ENCODE data around the gene SSRP1.

DNA sequence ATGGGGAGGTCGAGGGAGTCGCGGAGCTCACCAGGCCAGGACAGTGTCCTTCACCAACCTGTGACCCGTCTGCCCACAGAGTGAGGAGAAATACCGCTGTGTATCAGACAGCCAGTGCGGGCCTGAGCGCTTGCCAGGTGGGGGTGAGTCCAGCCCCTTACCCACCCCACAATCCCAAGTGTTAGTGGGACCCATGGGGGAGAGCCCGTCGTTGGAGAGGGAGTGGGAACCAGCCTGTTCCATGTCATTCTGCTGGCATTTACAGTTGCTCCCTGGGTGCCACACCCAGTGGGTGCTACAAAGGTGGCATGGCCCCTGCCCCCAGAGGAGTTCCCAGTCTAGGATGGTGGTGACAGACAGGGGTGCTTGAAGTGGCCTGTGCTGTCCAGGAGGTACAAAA is 11.6 kb upstream of the SSRP1 start:
- no peak for TF ChIP-seq RFX5 (IDR thresholded peaks at IDR 0.05)
- TF ChIP-seq, protein P1, sequence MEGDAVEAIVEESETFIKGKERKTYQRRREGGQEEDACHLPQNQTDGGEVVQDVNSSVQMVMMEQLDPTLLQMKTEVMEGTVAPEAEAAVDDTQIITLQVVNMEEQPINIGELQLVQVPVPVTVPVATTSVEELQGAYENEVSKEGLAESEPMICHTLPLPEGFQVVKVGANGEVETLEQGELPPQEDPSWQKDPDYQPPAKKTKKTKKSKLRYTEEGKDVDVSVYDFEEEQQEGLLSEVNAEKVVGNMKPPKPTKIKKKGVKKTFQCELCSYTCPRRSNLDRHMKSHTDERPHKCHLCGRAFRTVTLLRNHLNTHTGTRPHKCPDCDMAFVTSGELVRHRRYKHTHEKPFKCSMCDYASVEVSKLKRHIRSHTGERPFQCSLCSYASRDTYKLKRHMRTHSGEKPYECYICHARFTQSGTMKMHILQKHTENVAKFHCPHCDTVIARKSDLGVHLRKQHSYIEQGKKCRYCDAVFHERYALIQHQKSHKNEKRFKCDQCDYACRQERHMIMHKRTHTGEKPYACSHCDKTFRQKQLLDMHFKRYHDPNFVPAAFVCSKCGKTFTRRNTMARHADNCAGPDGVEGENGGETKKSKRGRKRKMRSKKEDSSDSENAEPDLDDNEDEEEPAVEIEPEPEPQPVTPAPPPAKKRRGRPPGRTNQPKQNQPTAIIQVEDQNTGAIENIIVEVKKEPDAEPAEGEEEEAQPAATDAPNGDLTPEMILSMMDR (IDR thresholded peaks at IDR 0.05): no peak
- no peak for TF ChIP-seq HDAC2 (IDR thresholded peaks at IDR 0.05)
- TF ChIP-seq JUNB (IDR thresholded peaks at IDR 0.05): no peak
- TF ChIP-seq, protein P2, sequence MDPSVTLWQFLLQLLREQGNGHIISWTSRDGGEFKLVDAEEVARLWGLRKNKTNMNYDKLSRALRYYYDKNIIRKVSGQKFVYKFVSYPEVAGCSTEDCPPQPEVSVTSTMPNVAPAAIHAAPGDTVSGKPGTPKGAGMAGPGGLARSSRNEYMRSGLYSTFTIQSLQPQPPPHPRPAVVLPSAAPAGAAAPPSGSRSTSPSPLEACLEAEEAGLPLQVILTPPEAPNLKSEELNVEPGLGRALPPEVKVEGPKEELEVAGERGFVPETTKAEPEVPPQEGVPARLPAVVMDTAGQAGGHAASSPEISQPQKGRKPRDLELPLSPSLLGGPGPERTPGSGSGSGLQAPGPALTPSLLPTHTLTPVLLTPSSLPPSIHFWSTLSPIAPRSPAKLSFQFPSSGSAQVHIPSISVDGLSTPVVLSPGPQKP (IDR thresholded peaks at IDR 0.05; ENCODE audit: low read depth, low read length): no peak
- TF ChIP-seq, protein P3, sequence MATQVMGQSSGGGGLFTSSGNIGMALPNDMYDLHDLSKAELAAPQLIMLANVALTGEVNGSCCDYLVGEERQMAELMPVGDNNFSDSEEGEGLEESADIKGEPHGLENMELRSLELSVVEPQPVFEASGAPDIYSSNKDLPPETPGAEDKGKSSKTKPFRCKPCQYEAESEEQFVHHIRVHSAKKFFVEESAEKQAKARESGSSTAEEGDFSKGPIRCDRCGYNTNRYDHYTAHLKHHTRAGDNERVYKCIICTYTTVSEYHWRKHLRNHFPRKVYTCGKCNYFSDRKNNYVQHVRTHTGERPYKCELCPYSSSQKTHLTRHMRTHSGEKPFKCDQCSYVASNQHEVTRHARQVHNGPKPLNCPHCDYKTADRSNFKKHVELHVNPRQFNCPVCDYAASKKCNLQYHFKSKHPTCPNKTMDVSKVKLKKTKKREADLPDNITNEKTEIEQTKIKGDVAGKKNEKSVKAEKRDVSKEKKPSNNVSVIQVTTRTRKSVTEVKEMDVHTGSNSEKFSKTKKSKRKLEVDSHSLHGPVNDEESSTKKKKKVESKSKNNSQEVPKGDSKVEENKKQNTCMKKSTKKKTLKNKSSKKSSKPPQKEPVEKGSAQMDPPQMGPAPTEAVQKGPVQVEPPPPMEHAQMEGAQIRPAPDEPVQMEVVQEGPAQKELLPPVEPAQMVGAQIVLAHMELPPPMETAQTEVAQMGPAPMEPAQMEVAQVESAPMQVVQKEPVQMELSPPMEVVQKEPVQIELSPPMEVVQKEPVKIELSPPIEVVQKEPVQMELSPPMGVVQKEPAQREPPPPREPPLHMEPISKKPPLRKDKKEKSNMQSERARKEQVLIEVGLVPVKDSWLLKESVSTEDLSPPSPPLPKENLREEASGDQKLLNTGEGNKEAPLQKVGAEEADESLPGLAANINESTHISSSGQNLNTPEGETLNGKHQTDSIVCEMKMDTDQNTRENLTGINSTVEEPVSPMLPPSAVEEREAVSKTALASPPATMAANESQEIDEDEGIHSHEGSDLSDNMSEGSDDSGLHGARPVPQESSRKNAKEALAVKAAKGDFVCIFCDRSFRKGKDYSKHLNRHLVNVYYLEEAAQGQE (IDR thresholded peaks at IDR 0.05): no peak
- no peak for TF ChIP-seq EP300 (IDR thresholded peaks at IDR 0.05)
- TF ChIP-seq HOXA7 (CRISPR knock-in tag; IDR thresholded peaks at IDR 0.05): no peak
- TF ChIP-seq, protein P4, sequence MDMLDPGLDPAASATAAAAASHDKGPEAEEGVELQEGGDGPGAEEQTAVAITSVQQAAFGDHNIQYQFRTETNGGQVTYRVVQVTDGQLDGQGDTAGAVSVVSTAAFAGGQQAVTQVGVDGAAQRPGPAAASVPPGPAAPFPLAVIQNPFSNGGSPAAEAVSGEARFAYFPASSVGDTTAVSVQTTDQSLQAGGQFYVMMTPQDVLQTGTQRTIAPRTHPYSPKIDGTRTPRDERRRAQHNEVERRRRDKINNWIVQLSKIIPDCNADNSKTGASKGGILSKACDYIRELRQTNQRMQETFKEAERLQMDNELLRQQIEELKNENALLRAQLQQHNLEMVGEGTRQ (IDR thresholded peaks at IDR 0.05): no peak
- TF ChIP-seq BHLHE40 (IDR thresholded peaks at IDR 0.05; ENCODE audit: low read depth, low read length): no peak

Data from A549 (cell line).